Retinal pigment epithelial cell (primary cell): ENCODE measurements around the gene SCAMP5.

Experiments used
- DNase-seq: peaks from one replicate; pipeline ENCODE4 v3.0.0-alpha.2; 2010; ENCODE audit warnings: low read depth
- H3K4me3 ChIP-seq: 2 replicates; pipeline ENCODE4 v1.5.1; 2011; ENCODE audit warnings: mild to moderate bottlenecking, low read length, control low read depth, moderate library complexity
- TF ChIP-seq, protein P1 (sequence below): conservative IDR thresholded peaks from 2 replicates; pipeline ENCODE4 v1.5.1; 2011; ENCODE audit warnings: low read depth, low read length, control low read depth, inconsistent platforms

The SCAMP5 gene

DNA sequence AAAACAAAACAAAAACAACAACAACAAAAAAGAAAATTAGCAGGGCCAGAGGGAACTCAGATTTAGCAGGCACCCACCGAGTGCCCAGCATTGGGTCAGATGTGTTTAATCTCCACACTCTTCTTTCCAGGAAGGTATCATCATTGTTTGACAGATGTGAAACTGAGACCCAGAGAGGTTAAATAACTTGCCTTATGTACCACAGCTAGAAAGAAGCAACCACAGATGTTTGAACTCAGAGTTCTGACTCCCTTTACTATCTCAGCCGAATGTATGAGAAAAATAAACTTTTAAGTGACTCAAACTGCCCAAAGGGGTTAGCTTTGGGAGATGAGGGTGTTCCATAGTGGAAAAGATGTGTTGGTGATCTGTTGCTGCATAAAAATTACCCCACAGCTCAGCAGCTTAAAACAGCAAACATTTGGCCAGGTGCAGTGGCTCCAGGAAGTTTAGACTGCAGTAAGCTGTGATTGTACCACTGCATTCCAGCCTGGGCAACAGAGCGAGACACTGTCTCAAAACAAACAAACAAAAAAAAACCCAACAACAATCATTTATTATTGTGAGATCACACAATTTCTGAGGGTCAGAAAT lies 34.3 kb upstream of the SCAMP5 start:
- H3K4me3 ChIP-seq = no peak overlapping the region
- TF ChIP-seq, protein P1, sequence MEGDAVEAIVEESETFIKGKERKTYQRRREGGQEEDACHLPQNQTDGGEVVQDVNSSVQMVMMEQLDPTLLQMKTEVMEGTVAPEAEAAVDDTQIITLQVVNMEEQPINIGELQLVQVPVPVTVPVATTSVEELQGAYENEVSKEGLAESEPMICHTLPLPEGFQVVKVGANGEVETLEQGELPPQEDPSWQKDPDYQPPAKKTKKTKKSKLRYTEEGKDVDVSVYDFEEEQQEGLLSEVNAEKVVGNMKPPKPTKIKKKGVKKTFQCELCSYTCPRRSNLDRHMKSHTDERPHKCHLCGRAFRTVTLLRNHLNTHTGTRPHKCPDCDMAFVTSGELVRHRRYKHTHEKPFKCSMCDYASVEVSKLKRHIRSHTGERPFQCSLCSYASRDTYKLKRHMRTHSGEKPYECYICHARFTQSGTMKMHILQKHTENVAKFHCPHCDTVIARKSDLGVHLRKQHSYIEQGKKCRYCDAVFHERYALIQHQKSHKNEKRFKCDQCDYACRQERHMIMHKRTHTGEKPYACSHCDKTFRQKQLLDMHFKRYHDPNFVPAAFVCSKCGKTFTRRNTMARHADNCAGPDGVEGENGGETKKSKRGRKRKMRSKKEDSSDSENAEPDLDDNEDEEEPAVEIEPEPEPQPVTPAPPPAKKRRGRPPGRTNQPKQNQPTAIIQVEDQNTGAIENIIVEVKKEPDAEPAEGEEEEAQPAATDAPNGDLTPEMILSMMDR = no peak
- DNase-seq = no peak

DNA sequence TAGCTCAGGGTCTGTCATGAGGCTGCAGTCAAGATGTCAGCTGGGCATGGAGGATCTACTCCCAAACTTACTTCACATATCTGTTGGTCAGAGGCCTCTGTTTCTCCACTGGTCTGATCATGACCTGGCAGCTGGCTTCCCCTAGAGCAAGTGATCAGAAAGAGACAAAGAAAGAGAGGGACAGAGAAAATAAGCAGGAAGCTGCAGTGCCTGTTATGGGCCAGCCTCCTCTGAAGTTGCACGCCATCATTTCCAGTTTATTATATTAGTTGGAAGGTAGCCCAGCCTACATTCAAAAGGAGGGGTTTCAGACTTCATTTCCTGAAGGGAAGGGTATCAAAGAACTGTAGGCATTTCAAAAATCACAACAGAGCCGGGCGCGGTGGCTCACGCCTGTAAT lies 33.7 kb upstream of the SCAMP5 start:
- TF ChIP-seq, protein P1 = no peak
- H3K4me3 ChIP-seq = no peak overlapping the region
- no peak for DNase-seq

DNA sequence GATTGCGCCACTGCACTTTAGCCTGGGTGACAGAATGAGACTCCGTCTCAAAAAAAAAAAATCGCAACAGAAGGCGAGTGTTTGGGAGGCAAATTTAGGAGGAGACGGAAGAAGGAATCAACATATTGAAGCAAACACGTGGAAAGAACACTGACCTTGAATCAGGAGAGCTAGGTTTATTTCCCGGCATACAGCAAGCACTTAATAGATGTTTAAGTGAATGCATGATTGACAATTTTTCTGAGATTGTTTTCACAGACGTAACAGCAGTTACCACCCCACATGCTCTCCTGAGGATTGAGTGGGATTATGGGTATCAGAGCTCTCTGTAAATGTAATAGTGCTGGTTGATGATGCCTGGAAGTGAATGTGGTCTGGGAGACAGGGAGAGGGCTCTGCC lies 33.1 kb upstream of the SCAMP5 start:
- DNase-seq = no peak
- no peak overlapping the region for H3K4me3 ChIP-seq
- TF ChIP-seq, protein P1 = no peak

DNA sequence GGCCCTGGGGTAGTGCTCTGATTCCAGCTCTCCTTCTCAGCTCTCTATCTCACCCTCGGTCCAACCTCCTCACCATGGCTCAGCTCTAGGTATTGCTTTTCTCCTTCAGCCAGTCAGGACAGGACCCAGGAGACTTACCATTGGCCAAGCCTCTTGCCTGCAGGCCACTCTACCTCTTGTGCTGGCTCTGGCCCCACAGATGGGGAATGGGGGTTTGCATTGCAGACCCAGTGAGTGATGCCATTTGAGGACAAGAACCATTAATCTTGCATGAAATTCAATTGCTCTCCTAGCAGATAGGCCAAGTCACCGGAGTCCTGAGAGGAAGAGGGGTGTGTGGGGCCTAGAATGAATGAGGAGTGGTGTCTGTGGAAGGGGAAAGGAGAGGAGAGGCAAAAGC lies 32.7 kb upstream of the SCAMP5 start:
- TF ChIP-seq, protein P1 = no peak
- no peak for DNase-seq
- H3K4me3 ChIP-seq = no peak overlapping the region

DNA sequence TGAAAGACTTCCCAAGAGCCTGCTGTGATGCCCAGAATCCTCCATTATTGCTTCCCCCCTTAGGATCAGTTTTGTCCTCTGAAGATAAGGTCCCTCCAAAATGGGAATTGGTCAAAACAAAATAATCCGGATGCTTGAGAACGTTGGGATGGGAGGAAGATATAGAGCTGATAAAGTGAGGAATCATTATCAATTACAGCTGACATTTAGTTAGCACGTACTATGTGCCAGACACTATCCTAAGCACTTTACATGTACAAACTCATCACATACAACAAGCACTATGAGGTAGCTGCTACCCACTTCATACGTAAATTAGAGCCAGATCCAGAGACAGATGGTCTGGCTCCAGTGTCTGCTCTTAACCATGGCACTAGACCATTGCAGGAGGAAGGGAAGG lies 32.1 kb upstream of the SCAMP5 start:
- TF ChIP-seq, protein P1 = no peak
- no peak for DNase-seq
- no peak overlapping the region for H3K4me3 ChIP-seq

DNA sequence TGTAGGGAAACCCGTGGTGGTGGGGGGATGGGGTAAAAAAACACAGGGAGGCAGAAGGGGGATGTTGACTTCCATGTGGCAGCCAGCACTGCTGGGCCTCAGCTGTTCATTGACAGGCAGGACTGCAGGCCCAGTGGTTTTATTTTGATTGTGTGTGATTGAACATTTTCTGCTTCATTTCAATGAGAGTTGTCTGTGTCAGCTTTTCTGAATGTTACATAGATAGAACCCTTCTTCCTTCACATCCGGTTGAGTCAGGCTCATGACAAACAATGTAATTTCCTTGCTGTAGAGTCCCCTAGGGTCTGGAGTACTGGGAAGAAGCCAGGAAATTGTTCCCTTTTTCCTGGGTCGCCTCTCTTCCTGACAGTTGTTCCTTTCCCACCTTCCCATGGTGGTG lies 30.6 kb upstream of the SCAMP5 start:
- TF ChIP-seq, protein P1 = no peak
- DNase-seq = no peak
- H3K4me3 ChIP-seq = no peak overlapping the region

DNA sequence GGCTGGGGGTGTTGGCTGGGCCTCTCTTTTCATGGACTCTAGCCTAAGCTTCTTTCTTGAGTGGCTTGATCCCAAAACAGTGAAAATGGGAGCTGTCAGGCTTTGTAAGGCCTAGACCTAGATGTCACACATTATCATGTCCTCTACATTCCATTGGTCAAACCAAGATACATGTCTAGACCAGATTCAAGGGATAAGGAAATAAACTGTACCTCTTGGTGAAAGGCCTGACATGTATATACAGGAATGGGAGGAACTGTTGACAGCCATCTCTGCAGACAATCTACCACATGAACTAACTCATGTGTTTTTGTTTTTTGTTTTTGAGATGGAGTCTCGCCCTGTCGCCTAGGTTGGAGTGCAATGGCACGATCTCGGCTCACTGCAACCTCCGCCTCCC lies 27.7 kb upstream of the SCAMP5 start:
- TF ChIP-seq, protein P1 = no peak
- DNase-seq = no peak
- no peak overlapping the region for H3K4me3 ChIP-seq
